Activated naive CD4-positive, alpha-beta T cell treated with anti-CD3 and anti-CD28 coated beads, Interleukin-2, amount 10 ng/mL, durations not matched to agents 7 days and 5 days (primary cell): ENCODE results near the gene WDFY1.
"Not testable (repeated sequence)": the region's sequence is repeated elsewhere in the genome, so short reads cannot be mapped to it uniquely, and the experiment has no call there.

Source experiments
- CTCF ChIA-PET: fragments of 350-600 bp; sonication (Branson Sonifier 250); formaldehyde crosslinking; loops from one replicate; lab custom pipeline; 2021; ENCODE audit warnings: antibody characterized with exemption; lab: Charles Lee
- DNase-seq: peaks from one replicate; pipeline ENCODE4 v3.0.0-alpha.2; 2020
- H3K27ac Mint-ChIP-seq: one replicate; pipeline ENCODE4 v1.8.0; 2021; ENCODE audit warnings: mild to moderate bottlenecking, moderate library complexity, mixed read lengths
- H3K27me3 Mint-ChIP-seq: one replicate; pipeline ENCODE4 v1.8.0; 2021; ENCODE audit warnings: mild to moderate bottlenecking, mixed read lengths
- H3K36me3 Mint-ChIP-seq: one replicate; pipeline ENCODE4 v1.8.0; 2021; ENCODE audit warnings: mixed read lengths
- H3K4me1 Mint-ChIP-seq: one replicate; pipeline ENCODE4 v1.8.0; 2021; ENCODE audit warnings: mixed read lengths
- H3K4me3 Mint-ChIP-seq: one replicate; pipeline ENCODE4 v1.8.0; 2021; ENCODE audit warnings: mild to moderate bottlenecking, moderate library complexity, mixed read lengths
- H3K9me3 Mint-ChIP-seq: one replicate; pipeline ENCODE4 v1.8.0; 2021; ENCODE audit warnings: mixed read lengths

The WDFY1 gene

GRCh38 chr2:223888251-223888650 lies 56.9 kb downstream of the WDFY1 start:
- H3K36me3 Mint-ChIP-seq = peaks cover 57% of the 10 kb centered on the region
- peaks cover under 1% of the 10 kb centered on the region for H3K4me1 Mint-ChIP-seq
- no peaks in the 10 kb centered on the region for H3K27me3 Mint-ChIP-seq
- no peak for DNase-seq
- no peaks in the 10 kb centered on the region for H3K9me3 Mint-ChIP-seq
- CTCF ChIA-PET = no interaction called here
- H3K27ac Mint-ChIP-seq = no peak overlapping the region
- no peak overlapping the region for H3K4me3 Mint-ChIP-seq

GRCh38 chr2:223887127-223887526 lies 58.0 kb downstream of the WDFY1 start:
- H3K4me3 Mint-ChIP-seq = no peak overlapping the region
- CTCF ChIA-PET = no interaction called here
- no peaks in the 10 kb centered on the region for H3K9me3 Mint-ChIP-seq
- no peak for DNase-seq
- H3K27me3 Mint-ChIP-seq = no peaks in the 10 kb centered on the region
- H3K4me1 Mint-ChIP-seq = peaks cover 7% of the 10 kb centered on the region
- peaks cover 57% of the 10 kb centered on the region for H3K36me3 Mint-ChIP-seq
- no peak overlapping the region for H3K27ac Mint-ChIP-seq

GRCh38 chr2:223886726-223887125 lies 58.4 kb downstream of the WDFY1 start:
- Mint-ChIP-seq H3K9me3 (no peaks in the 10 kb centered on the region), H3K27me3 (no peaks in the 10 kb centered on the region), H3K4me3 (no peak overlapping the region), H3K27ac (no peak overlapping the region), H3K36me3 (peaks cover 60% of the 10 kb centered on the region), H3K4me1 (peaks cover 9% of the 10 kb centered on the region)
- no peak for DNase-seq
- CTCF ChIA-PET = no interaction called here

GRCh38 chr2:223884399-223884798 lies 60.7 kb downstream of the WDFY1 start:
- H3K27ac Mint-ChIP-seq = no peak overlapping the region

GRCh38 chr2:223882715-223883114 lies 62.4 kb downstream of the WDFY1 start:
- Mint-ChIP-seq H3K4me1 (peaks cover 11% of the 10 kb centered on the region), H3K27me3 (no peaks in the 10 kb centered on the region), H3K9me3 (no peaks in the 10 kb centered on the region), H3K4me3 (no peak overlapping the region), H3K36me3 (peaks cover 65% of the 10 kb centered on the region), H3K27ac (no peak overlapping the region)
- no peak for DNase-seq
- CTCF ChIA-PET = no interaction called here

More at GRCh38 chr2:223884399-223884798, 60.7 kb downstream of the WDFY1 start:
- Mint-ChIP-seq H3K36me3 (peaks cover 60% of the 10 kb centered on the region), H3K4me1 (peaks cover 11% of the 10 kb centered on the region), H3K27me3 (no peaks in the 10 kb centered on the region), H3K9me3 (no peaks in the 10 kb centered on the region), H3K4me3 (no peak overlapping the region)
- CTCF ChIA-PET = no interaction called here
- DNase-seq = no peak

GRCh38 chr2:223880796-223881195 lies 64.3 kb downstream of the WDFY1 start:
- H3K4me1 Mint-ChIP-seq = peaks cover 11% of the 10 kb centered on the region
- H3K9me3 Mint-ChIP-seq = no peaks in the 10 kb centered on the region
- peaks cover 66% of the 10 kb centered on the region for H3K36me3 Mint-ChIP-seq
- H3K27me3 Mint-ChIP-seq = no peaks in the 10 kb centered on the region
- no peak overlapping the region for H3K4me3 Mint-ChIP-seq
- CTCF ChIA-PET = no interaction called here
- DNase-seq = no peak
- no peak overlapping the region for H3K27ac Mint-ChIP-seq

GRCh38 chr2:223877721-223878410 lies 67.3 kb downstream of the WDFY1 start:
- no peak for DNase-seq
- CTCF ChIA-PET = no interaction called here
- no peak overlapping the region for H3K4me3 Mint-ChIP-seq
- peaks cover 64% of the 10 kb centered on the region for H3K36me3 Mint-ChIP-seq
- no peaks in the 10 kb centered on the region for H3K27me3 Mint-ChIP-seq
- no peaks in the 10 kb centered on the region for H3K9me3 Mint-ChIP-seq
- no peak overlapping the region for H3K27ac Mint-ChIP-seq
- peaks cover 8% of the 10 kb centered on the region for H3K4me1 Mint-ChIP-seq

GRCh38 chr2:223873672-223874071 lies 71.5 kb downstream of the WDFY1 start:
- H3K4me3 Mint-ChIP-seq = no peak overlapping the region
- H3K9me3 Mint-ChIP-seq = no peaks in the 10 kb centered on the region
- H3K27me3 Mint-ChIP-seq = no peaks in the 10 kb centered on the region
- H3K36me3 Mint-ChIP-seq = peaks cover 57% of the 10 kb centered on the region
- H3K4me1 Mint-ChIP-seq = no peaks in the 10 kb centered on the region
- CTCF ChIA-PET = no interaction called here
- no peak overlapping the region for H3K27ac Mint-ChIP-seq
- no peak for DNase-seq

- H3K27ac Mint-ChIP-seq, DNase-seq, H3K4me1 Mint-ChIP-seq, H3K27me3 Mint-ChIP-seq, H3K4me3 Mint-ChIP-seq, H3K9me3 Mint-ChIP-seq, CTCF ChIA-PET: not testable (repeated sequence)
- peaks cover 53% of the 10 kb centered on the region for H3K36me3 Mint-ChIP-seq
Observed at GRCh38 chr2:223872772-223873171, 72.4 kb downstream of the WDFY1 start.

GRCh38 chr2:223871661-223872060 lies 73.5 kb downstream of the WDFY1 start:
- Mint-ChIP-seq H3K36me3 (peaks cover 45% of the 10 kb centered on the region), H3K4me1 (peaks cover 12% of the 10 kb centered on the region)
- H3K9me3 Mint-ChIP-seq, H3K27me3 Mint-ChIP-seq, CTCF ChIA-PET, H3K27ac Mint-ChIP-seq, DNase-seq, H3K4me3 Mint-ChIP-seq: not testable (repeated sequence)

GRCh38 chr2:223870840-223871611 lies 74.1 kb downstream of the WDFY1 start:
- Mint-ChIP-seq H3K27ac (no peak overlapping the region), H3K4me3 (no peak overlapping the region), H3K36me3 (peaks cover 46% of the 10 kb centered on the region), H3K27me3 (no peaks in the 10 kb centered on the region), H3K4me1 (peaks cover 18% of the 10 kb centered on the region), H3K9me3 (no peaks in the 10 kb centered on the region)
- CTCF ChIA-PET = no interaction called here
- no peak for DNase-seq

GRCh38 chr2:223868005-223868404 lies 77.1 kb downstream of the WDFY1 start:
- H3K27ac Mint-ChIP-seq = no peak overlapping the region
- no peak overlapping the region for H3K4me3 Mint-ChIP-seq
- CTCF ChIA-PET = no interaction called here
- H3K27me3 Mint-ChIP-seq = no peaks in the 10 kb centered on the region
- no peak for DNase-seq
- H3K9me3 Mint-ChIP-seq = no peaks in the 10 kb centered on the region
- peaks cover 37% of the 10 kb centered on the region for H3K4me1 Mint-ChIP-seq
- H3K36me3 Mint-ChIP-seq = peaks cover 42% of the 10 kb centered on the region

GRCh38 chr2:223865907-223866508 lies 79.1 kb downstream of the WDFY1 start:
- peaks cover 39% of the 10 kb centered on the region for H3K36me3 Mint-ChIP-seq
- no peaks in the 10 kb centered on the region for H3K27me3 Mint-ChIP-seq

GRCh38 chr2:223865124-223865523 lies 80.0 kb downstream of the WDFY1 start:
- Mint-ChIP-seq H3K27ac (peak overlapping the region; percentile 82), H3K4me1 (peaks cover 41% of the 10 kb centered on the region), H3K36me3 (peaks cover 34% of the 10 kb centered on the region), H3K4me3 (peak overlapping the region; percentile 14), H3K27me3 (no peaks in the 10 kb centered on the region), H3K9me3 (no peaks in the 10 kb centered on the region)
- CTCF ChIA-PET = interaction anchor here (1.0 kb wide), 1 partner anchor 100 kb away, joined by 5 read pairs; no protein-coding TSS in a partner anchor
- peak; percentile 57 for DNase-seq

More at GRCh38 chr2:223865907-223866508, 79.1 kb downstream of the WDFY1 start:
- CTCF ChIA-PET = no interaction called here
- H3K9me3 Mint-ChIP-seq = no peaks in the 10 kb centered on the region
- DNase-seq = no peak
- H3K4me3 Mint-ChIP-seq = peak overlapping the region; percentile 35
- peak overlapping the region; percentile 82 for H3K27ac Mint-ChIP-seq
- H3K4me1 Mint-ChIP-seq = peaks cover 41% of the 10 kb centered on the region
